GM18870 (cell line): ENCODE measurements around the gene PICK1.

Source experiments
- ATAC-seq: cut with Tn5 transposase; IDR thresholded peaks from one replicate; pipeline ENCODE4 v1.9.1; 2021; ENCODE audit warnings: moderate library complexity; ENCODE audit not compliant: unreplicated experiment

Gene PICK1

DNA sequence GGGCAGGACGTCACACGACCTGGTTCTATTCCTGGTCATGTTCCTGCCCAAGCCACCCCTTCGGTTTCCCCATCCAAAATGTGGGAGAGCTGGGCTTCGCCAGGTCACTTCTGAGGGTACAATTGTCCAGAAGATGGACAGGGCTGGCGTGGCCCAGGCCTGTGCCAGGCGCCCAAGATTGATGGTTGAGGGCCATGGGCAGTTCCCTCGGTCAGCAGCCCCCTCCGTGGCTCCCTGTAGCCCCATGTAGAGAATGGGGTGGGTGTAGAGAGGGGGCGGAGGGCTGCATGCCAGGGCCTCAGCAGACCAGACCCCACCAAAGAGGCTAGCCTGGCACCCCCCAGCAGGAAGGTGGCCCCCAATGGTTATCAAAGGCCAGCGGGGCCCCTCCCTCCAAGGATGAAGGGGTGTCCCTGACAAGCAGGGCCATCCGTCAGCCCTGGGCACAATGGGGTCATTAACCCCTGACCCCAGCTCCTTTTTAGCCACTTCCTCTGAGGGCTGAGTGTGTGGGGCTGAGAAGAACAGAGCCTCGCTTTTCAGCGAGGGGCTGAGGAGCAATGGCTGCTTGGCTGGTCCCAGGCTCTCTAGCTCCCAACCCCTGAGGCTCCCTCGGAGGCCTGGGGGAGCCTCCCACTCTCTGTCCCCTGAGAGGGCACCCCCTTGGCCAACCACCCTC lies 11.0 kb upstream of the PICK1 start:
- ATAC-seq: no peak

GRCh38 chr22:38049812-38050619 lies 7.2 kb upstream of the PICK1 start:
- no peak for ATAC-seq

GRCh38 chr22:38050720-38051119 lies 6.5 kb upstream of the PICK1 start:
- ATAC-seq: no peak

DNA sequence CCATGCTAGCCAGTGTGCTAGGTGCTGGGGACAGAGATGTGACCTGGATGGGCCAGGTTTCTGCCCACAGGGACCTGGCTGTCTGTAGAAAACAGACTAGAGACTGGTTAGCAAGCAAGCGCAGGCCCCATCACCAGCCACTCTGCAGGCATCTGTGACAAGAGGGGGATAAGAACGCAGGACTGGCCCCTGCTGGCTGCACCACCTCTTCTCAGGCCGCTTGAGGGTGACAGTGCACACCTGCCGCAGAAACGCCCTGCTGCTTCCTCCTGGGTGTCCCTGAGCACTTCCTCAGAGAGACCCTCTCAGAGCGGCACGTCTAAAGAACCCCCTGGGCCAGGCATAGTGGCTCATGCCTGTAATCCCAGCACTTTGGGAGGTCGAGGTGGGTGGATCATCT lies 5.9 kb upstream of the PICK1 start:
- ATAC-seq: no peak

- ATAC-seq: no peak
Observed at GRCh38 chr22:38051900-38052862, 5.0 kb upstream of the PICK1 start.

DNA sequence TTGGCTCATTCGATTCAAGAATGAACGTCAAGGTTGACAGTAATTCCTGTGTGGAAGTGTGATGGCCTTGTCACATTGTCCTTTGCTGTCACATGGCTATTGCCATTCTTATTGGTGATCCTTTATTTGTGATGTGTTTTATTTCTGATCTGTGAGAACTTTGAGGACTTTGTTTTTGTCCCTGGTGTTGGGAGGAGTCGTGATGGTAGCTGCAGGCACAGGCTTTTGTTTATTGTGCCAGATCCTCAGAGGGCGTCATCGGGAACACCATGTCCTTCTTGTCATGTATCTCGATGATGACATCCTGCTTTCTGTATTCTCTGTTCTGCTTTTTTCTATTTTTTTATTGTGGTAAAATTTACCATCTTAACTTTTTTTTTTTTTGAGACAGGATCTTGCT lies 5.6 kb downstream of the PICK1 start:
- no peak for ATAC-seq

DNA sequence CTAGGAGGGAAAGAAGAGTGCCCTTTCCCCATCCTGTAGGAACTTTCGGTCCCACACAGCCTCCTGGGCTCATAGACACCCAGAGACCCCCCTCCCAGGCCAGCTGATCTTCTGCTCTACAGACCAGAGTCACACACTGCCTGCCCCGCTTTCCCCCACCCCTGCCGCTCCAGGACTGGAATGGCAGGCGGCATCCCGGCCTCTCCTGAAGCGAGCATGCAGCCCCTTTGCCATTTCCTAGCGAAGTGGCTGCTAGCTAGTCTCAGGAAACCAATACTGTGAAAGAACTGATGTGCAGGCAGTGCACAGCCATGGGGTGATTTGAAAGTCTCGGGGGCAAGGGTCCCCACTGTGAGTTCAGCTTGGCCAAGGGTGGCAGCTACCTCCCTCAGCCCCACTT lies 8.3 kb downstream of the PICK1 start:
- no peak for ATAC-seq

DNA sequence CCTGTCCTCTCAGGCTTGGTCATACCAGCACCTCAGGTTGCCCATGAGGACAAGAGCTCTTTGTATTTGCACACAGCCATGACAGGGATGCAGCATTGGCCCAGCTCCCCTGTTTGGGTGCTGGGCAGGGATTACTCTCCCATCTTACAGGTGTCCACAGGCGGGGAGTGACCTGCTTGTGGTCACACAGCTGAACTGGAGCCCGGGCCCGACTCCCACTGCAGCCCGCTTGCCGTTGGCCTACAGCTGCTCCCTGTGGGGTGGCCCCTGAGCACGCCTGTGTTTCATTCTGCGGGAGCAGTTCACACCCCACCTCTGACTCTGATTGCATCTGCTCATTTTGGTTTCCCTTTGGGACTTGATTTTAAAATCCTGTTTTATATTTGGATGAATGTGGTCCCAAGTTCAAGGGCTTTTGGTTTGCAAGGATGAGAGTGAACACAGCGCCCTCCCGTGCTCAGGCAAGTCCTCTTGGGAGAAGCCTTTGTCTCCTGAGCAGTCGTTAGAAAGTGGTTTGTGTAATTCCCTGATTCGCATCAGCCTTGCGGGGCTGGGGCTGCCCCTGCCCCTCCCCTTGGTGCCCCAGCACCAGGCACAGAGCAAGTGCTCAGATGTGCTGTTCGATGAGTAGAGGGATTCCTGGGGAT lies 9.3 kb downstream of the PICK1 start:
- ATAC-seq: no peak

GRCh38 chr22:38067028-38067415 lies 9.8 kb downstream of the PICK1 start:
- ATAC-seq: no peak

GRCh38 chr22:38067761-38068360 lies 10.7 kb downstream of the PICK1 start:
- ATAC-seq: no peak

GRCh38 chr22:38068641-38069371 lies 11.6 kb downstream of the PICK1 start:
- ATAC-seq: no peak

DNA sequence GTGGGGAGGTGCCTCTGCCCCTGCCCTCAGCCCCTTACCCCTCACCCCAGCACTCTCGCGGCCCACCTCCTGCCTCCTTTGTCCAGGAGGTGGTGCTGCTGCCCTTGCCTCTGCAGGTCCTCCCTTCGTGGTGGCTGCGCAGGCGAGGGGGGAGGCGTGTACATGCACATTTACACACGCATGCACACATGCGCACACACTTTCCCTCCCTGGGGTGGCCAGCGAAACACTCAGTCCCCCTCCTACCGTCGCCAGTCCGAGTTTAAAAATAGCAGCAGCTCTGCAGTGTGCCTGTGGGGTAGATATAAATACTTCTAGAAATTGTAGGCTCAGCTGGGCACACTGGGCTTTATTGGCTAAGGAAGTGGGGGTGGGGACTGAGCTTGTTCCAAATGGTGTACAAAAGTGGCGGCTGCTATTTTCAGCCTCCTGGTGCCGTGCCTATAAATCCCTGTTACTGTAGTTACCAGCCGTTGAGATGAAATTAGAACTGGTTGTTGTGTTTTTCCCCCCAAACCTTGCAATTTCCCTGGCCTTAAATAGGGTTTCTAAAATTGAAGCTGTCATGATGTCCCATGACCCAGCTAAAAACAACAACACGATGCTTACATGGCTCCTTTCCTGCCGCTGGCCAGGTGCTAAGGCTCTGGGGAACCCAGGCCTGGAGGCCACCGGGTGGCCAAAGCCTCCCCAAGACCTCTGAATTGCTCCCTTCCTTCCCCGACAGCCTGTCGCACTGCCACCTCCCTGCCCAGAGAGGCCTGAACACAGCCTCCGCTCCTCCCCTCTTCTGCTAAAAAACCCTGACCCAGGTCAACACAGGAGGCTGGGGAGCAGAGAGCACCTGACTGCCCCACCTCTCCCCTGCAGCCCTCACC lies 12.4 kb downstream of the PICK1 start:
- ATAC-seq: no peak

DNA sequence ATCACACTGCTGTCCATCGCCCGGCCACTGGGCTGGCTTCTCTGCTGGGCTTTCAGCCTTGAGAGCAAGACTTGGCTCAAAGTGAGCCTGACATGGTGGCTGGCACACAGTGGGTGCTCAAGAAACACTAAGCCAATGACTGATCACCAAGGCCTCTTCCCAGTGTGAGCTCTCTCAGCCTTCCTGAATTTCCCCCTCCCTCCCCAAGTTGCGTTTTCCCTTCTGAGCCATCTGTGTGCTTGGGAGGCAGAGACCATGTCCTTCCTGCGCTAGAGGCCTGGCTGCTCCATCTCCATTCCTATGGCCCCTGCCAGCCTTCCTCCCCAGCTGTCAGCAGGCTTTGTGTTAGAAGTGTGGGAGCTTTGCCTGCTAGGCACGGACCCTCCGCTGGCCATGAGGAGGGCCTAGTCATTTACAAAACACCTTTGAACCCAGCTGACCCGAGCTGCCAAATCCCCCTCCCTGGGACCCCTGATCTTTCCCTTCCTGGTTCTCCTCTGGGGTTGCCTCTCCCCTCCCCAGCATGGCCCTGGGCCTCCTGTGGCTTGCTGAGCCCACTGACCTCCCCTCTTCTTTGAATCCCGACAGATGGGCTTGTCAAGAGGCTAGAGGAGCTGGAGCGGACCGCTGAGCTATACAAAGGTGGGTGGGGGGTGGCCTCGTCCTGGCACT lies 13.2 kb downstream of the PICK1 start:
- ATAC-seq: no peak

GRCh38 chr22:38071421-38072321 lies 14.5 kb downstream of the PICK1 start:
- no peak for ATAC-seq

DNA sequence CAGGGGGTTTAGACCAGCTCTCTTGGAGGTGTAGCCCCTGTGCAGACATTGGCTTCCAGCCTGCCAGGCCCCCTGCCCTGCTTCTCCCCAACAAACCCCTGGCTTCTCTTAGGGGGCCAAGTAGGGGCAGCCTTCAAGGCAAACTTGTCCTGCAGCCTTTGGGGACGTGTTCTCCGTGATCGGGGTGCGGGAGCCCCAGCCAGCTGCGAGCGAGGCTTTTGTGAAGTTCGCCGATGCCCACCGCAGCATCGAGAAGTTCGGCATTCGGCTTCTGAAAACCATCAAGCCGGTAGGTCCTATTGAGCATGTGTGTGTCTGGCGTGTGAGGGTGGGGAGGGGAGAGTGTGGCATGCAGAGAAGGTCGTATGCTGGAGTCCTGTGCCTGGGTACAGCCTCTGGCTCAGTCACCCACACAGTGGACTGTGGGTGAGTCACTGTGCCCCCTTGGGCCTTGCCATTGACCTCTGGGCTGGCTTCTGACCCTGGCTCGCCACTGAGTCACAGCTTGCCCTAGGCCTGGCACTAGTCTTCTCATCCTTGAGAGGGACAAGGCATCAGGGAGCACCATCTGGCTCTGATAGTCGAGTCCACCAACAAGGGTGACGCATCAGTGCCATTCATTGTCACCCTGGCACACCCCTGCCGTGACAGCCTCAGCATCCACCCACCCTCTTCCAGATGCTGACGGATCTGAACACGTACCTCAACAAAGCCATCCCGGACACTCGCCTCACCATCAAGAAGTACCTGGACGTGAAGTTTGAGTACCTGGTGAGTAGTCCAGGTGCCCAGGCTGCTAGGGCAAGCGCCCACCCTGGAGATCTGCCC lies 15.3 kb downstream of the PICK1 start:
- no peak for ATAC-seq
